Measurements from ENCODE around the gene MYO1D.

- TF ChIP-seq POLR2A (IDR thresholded peaks at IDR 0.05; ENCODE audit: low read depth, low read length) (no peak), CTCF (IDR thresholded peaks at IDR 0.05; ENCODE audit: extremely low read depth in 1 of 2, insufficient read depth in 1 of 2, low read depth in 1 of 2, low read length in 2 of 2) (no peak)
Measured at GRCh38 chr17:32628271-32629044, 248.5 kb downstream of the MYO1D start.
